ENCODE data around the gene CPEB4.

Gene CPEB4

GRCh38 chr5:173974688-173975239 is 86.6 kb downstream of the CPEB4 start:
- no peak for DNase-seq (ENCODE audit: low read depth)

- no peak for DNase-seq (ENCODE audit: low read depth)
Measured at GRCh38 chr5:173981185-173981761, 93.1 kb downstream of the CPEB4 start.

- DNase-seq (ENCODE audit: low read depth) = no peak
Measured at GRCh38 chr5:173984218-173984617, 96.1 kb downstream of the CPEB4 start.

- DNase-seq (ENCODE audit: low read depth) = no peak
Measured at GRCh38 chr5:173988554-173989431, 100.6 kb downstream of the CPEB4 start, which contains the start of gene C5orf47. Gene C5orf47 (plus strand): TSS chr5:173989170. CDS start chr5:173989264, 94 bp downstream.

GRCh38 chr5:173989432-173990082 is 101.4 kb downstream of the CPEB4 start:
- DNase-seq (ENCODE audit: low read depth) = no peak

GRCh38 chr5:173997331-173997730 is 109.2 kb downstream of the CPEB4 start:
- no peak for DNase-seq (ENCODE audit: low read depth)

- DNase-seq (ENCODE audit: low read depth) = no peak
Measured at GRCh38 chr5:173998531-173998930, 110.4 kb downstream of the CPEB4 start.

GRCh38 chr5:174000076-174000475 is 111.9 kb downstream of the CPEB4 start:
- no peak for DNase-seq (ENCODE audit: low read depth)

GRCh38 chr5:174003795-174004194 is 115.6 kb downstream of the CPEB4 start:
- no peak for DNase-seq (ENCODE audit: low read depth)

GRCh38 chr5:174008922-174009321 is 120.8 kb downstream of the CPEB4 start:
- no peak for DNase-seq (ENCODE audit: low read depth)

GRCh38 chr5:174010365-174010764 is 122.2 kb downstream of the CPEB4 start:
- DNase-seq (ENCODE audit: low read depth) = no peak

- no peak for DNase-seq (ENCODE audit: low read depth)
Measured at GRCh38 chr5:174011441-174011840, 123.3 kb downstream of the CPEB4 start.

Data from activated gamma-delta T cell treated with anti-CD3 and anti-CD28 coated beads, Interleukin-2, amount 50 U/mL, for 16 hours (primary cell).